Brain pericyte (primary cell): ENCODE measurements around the gene GPR179.

Source experiments
- DNase-seq: peaks from one replicate; pipeline ENCODE4 v3.0.0-alpha.2; 2012; ENCODE audit warnings: low read depth, low spot score

Gene GPR179

GRCh38 chr17:38342886-38343607 lies 709 bp downstream of the GPR179 start:
- DNase-seq: no peak

DNA sequence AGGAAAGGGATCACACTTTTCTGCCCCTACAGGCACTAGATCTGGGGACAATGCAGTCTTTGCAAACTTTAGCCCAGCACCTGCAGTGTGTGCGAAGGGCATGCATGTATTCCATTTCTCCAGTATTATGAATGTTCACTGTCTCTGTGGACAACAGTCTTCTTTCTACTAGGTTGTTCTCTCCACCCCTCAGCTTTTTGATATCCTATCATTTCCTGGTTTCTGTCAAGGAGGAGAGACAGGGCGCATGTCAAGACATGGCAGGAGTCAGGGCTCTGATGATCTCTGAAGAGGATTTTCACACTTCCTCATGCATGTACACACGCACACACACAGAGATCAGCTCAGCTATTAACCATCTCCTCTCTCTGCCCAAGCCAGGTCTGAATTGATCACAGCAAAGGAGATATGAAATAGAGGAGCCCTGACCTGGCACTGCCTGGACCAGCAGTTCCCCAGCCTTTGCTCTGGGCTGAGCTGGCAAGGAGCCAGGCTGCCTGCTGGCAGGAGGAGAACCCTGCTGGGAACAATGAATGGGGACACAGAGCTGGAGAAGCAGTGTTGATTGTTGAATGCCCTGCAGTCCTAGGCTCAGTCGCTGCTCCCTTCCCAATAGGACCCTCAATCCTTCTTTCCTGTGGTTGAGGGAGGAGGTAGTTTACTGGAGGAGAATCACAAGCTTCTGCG lies 2.6 kb downstream of the GPR179 start:
- no peak for DNase-seq

- DNase-seq: no peak
Measured at GRCh38 chr17:38339891-38340290, 3.9 kb downstream of the GPR179 start.

GRCh38 chr17:38338535-38338934 lies 5.2 kb downstream of the GPR179 start:
- no peak for DNase-seq

- no peak for DNase-seq
Measured at GRCh38 chr17:38338053-38338452, 5.7 kb downstream of the GPR179 start.

DNA sequence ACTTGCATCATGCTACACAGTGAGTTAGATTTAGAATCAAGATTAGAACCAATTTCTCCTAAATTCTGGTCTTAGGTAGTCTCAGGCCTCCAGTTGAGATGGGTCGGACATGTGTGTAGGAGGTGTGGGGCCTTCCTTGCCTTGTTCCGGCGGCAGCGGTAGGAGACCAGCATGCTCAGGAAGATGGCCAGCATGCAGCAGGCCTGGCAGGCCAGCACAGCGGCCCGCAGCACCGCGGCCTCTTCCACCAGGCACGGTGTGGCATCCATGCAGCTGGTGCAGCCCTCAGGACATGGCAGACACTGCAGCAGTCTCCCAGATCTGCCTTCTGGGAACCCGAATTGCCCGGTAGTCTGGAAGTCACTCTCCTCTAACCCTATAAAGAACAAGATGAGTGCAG lies 6.9 kb downstream of the GPR179 start:
- no peak for DNase-seq

DNA sequence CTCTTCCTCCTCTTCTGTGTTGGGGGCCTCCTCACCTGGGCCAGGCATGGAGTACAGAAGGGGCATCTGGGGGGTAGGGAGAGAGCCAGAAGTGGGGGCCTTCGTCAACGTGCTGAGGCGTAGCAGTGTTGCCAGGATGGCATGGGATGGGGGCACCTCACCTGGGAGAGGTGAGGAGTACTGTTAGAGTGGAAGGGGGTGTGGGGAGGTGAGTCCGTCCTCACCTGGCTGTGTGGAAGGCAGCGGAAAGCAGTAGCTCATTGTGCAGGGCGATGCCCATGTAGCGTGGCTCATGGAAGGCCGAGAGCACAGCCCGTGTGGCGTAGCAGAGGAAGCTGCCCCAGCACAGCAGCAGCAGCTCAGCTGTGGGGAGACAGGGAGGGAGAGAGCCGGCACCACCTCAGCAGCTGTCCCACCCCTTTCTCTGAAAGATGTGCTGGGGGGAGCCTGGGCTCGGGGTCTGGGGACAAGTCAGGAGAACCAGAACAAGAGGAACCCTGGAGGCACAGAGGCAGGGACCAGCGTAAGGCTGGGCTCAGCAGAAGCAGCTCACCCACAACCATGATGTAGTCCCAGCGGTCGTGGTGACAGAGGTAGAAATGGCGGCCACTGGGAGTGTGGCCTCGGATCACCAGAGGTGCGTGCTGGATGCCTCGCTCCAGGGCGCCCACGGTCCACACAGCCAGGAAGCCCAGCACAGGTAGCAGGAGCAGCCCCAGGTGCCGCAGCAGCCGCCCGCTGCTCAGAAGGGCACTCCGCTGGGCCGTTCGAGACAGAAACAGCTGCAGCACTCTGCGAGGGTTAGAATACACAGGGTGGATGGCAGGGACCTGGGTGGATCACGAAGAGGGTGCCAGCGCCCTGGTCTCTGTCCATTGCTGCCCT lies 9.0 kb downstream of the GPR179 start:
- no peak for DNase-seq

DNA sequence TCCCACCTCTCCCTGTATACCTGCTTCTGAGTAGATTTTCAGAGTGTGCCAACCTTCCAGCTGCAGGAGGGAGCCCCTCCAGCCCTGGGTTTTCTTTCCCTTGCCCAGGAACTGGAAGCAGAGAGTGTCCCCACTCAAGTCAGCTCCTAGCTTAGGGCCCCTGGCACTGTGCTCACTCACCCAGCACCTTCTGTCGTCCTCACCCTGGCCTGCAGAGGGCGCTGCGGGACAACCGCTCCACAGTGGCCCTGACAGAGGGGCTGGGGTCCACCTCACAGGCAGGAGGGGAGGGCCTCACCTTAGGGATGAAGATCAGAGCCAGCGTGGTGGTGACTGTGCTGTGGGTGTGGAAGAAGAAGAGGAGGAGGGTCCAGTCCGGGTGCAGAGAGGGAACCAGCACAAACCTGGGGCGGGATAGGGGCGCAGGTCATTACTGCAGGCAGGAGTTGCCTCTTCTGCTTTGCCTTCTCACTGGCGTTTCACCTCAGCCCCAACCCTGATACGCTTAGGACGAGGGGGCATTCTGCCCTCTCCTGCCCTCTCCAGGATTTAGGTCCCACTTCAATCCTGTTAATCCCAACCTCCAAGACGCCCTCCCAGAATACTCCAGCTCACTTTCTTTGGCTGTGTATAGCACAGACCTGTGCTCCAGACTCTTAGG lies 10.0 kb downstream of the GPR179 start:
- DNase-seq: no peak

DNA sequence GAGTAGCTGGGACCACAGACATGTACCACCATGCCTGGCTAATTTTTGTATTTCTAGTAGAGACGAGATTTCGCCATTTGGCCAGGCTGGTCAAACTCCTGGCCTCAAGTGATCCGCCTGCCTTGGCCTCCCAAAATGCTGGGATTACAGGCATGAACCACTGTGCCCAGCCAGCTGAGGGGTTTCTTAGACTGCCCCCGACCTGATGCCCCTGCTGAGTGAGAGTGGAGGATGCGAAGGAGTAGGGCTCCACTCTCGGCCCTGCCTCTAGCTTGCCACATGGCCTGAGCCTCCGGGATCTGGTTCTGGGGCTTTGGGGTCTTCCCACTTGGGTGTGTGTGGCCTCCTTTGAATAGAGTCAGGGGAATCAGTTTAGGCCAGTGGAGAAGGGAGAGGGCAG lies 11.0 kb downstream of the GPR179 start:
- no peak for DNase-seq

- DNase-seq: no peak
Measured at GRCh38 chr17:38330941-38331411, 12.8 kb downstream of the GPR179 start.

GRCh38 chr17:38329808-38330730 lies 13.7 kb downstream of the GPR179 start:
- no peak for DNase-seq

GRCh38 chr17:38329284-38329683 lies 14.5 kb downstream of the GPR179 start:
- DNase-seq: no peak

GRCh38 chr17:38328620-38329019 lies 15.1 kb downstream of the GPR179 start:
- DNase-seq: no peak

DNA sequence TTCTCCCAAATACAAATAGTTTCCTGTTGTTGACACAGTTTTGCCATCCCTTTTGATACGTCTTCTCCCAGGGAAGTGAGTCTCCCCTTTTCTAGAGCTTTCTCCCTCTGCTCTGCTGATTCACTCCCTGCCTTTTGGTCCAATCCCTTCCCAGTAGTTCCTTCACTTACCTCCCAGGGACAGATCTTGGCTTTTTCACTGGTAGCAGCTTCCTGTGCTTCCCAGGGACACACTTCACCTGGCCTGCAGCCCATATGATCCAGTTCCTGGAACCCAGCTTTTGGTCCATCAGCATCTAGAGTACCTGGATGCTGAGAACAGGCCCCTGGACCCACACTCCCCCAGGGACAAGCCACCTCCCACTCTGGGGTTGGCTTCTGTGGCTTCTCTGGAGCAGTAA lies 15.8 kb downstream of the GPR179 start:
- DNase-seq: no peak

DNA sequence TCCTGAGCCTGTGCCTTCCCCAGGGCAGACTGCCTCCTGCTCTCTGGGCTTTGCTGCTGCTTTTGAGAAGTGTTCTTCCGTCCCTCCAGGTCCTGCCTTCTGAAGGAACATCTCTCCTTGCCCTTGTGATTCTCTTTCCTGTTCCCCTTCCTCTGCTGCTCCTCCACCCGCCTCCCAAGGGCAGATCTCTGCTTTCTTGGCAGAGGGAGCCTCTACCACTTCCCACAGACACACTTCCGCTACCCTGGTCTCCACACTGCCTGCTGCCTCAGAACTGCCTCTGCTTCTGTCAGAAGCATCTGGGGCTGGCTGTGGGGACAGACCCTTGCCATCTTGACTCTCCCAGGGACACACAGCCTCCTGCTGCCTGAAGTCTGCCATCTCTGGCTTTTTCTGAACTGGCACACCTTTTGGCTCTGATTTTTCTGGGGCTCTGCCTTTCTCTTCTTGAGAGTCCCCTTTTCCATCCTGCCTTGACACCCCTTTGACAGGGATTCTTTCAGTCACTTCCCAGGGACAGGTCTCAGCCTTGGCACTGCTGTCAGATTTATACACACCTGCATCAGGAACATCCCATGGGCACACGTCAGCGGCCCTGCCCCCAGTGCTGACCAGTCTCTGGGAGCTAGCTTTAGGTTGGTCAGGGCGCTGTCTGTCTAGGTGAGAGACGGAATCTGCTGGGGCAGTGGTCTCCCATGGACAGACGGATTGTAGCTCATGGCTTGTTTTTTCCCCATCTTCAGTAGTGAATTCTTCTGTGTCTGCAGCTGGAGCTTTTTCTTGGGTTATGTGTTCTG lies 16.6 kb downstream of the GPR179 start:
- no peak for DNase-seq

DNA sequence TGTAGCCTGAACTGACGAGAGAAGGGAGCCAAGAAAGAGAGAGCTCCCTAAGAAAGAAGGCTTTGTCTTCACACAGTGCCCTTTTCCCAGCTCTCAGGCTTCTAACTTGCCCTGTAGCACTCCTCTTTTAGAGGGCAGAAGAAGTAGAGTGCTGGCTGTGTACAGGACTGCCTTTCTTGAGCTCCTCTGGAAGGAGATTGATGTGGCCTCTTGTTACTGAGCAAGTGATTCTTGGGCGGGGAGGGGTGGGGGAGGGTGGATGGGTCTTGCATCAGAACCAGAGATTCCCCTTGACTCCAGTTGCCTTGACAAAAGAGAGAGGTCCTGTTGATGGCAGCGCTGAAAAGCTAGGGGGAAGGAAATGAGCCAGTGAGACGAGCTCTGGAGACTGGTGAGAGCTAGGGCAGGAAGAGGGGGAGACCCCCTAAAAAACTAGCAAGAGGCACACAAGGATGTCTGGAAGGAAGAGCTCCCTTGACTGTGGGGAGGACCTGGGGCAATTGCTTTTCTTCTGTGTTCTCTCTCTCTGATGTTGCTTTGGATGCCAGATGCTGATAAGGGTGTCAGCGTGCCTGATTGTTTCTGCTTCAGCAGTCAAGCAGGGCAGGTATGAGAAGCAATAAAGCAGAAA lies 18.4 kb downstream of the GPR179 start:
- no peak for DNase-seq

GRCh38 chr17:38324772-38325171 lies 19.0 kb downstream of the GPR179 start:
- DNase-seq: no peak

GRCh38 chr17:38324141-38324697 lies 19.5 kb downstream of the GPR179 start:
- DNase-seq: no peak

GRCh38 chr17:38322897-38323296 lies 20.9 kb downstream of the GPR179 start:
- no peak for DNase-seq
